CD4-positive, alpha-beta memory T cell (primary cell): ENCODE data around the gene MYOZ1. TPM values are rescaled to one million over a fixed set of nuclear protein-coding genes. Genes with fewer than 3 reads are reported as not detected.
"Not testable (repeated sequence)": the region's sequence is repeated elsewhere in the genome, so short reads cannot be mapped to it uniquely, and the experiment has no call there.

Experiments
- CTCF ChIA-PET: fragments of 350-600 bp; sonication (Branson Sonifier 250); formaldehyde crosslinking; loops from one replicate; lab custom pipeline; 2021; ENCODE audit warnings: inconsistent platforms; ENCODE audit not compliant: partially characterized antibody; lab: Charles Lee
- POLR2A ChIA-PET: fragments of 350-600 bp; sonication (Branson Sonifier 250); formaldehyde crosslinking; loops from one replicate; lab custom pipeline; 2021; ENCODE audit not compliant: partially characterized antibody; lab: Charles Lee
- DNase-seq, 5 donors: peaks; one replicate each; pipeline versions ENCODE4 v3.0.0 to v3.0.0-alpha.2; 2020 to 2022; ENCODE audit warnings: mixed read lengths in 1 of 5
- H3K27ac ChIP-seq: one replicate; pipeline ENCODE4 v1.7.0; 2013; ENCODE audit warnings: low read depth, low read length
- H3K27me3 ChIP-seq: 2 replicates; pipeline ENCODE4 v1.7.0; 2013; ENCODE audit warnings: mild to moderate bottlenecking, low read length, moderate library complexity; ENCODE audit not compliant: insufficient read depth
- H3K36me3 ChIP-seq: 2 replicates; pipeline ENCODE4 v1.7.0; 2013; ENCODE audit warnings: mild to moderate bottlenecking, low read length, moderate library complexity; ENCODE audit not compliant: insufficient read depth
- H3K4me1 ChIP-seq: 2 replicates; pipeline ENCODE4 v1.7.0; 2013; ENCODE audit warnings: mild to moderate bottlenecking, low read length, moderate library complexity; ENCODE audit not compliant: insufficient read depth
- H3K4me3 ChIP-seq, 2 donors: one replicate each; pipeline ENCODE4 v1.7.0; 2013; ENCODE audit warnings: low read length in 2 of 2, mild to moderate bottlenecking in 1 of 2
- H3K9me3 ChIP-seq, 2 donors: one replicate each; pipeline ENCODE4 v1.7.0; 2013; ENCODE audit warnings: low read length in 2 of 2, control low read depth in 1 of 2; ENCODE audit not compliant: control insufficient read depth in 1 of 2
- H3K27ac Mint-ChIP-seq, 7 donors: one replicate each; pipeline ENCODE4 v1.8.0; 2020 to 2021; ENCODE audit warnings: mixed read lengths in 7 of 7, mild to moderate bottlenecking in 6 of 7, inconsistent platforms in 3 of 7, moderate library complexity in 3 of 7
- H3K27me3 Mint-ChIP-seq, 2 donors: one replicate each; pipeline ENCODE4 v1.8.0; 2020 to 2021; ENCODE audit warnings: mixed read lengths in 2 of 2
- H3K36me3 Mint-ChIP-seq, 2 donors: one replicate each; pipeline ENCODE4 v1.8.0; 2020 to 2021; ENCODE audit warnings: mixed read lengths in 2 of 2, inconsistent platforms in 1 of 2, mild to moderate bottlenecking in 1 of 2
- H3K4me1 Mint-ChIP-seq, 4 donors: one replicate each; pipeline ENCODE4 v1.8.0; 2020 to 2021; ENCODE audit warnings: mixed read lengths in 4 of 4, mild to moderate bottlenecking in 1 of 4
- H3K4me3 Mint-ChIP-seq, 8 donors: one replicate each; pipeline ENCODE4 v1.8.0; 2020 to 2021; ENCODE audit warnings: mixed read lengths in 8 of 8, mild to moderate bottlenecking in 7 of 8, moderate library complexity in 6 of 8, inconsistent platforms in 3 of 8
- H3K9me3 Mint-ChIP-seq, 8 donors: one replicate each; pipeline ENCODE4 v1.8.0; 2020 to 2021; ENCODE audit warnings: mixed read lengths in 8 of 8, mild to moderate bottlenecking in 5 of 8, inconsistent platforms in 3 of 8, moderate library complexity in 1 of 8
- intact Hi-C: fragments of 100-400 bp; cut with micrococcal nuclease; formaldehyde crosslinking; loops from one replicate; pipeline ENCODE4 v1.15.1; 2023
- polyA plus RNA-seq, 2 donors: library from polyadenylated mRNA; unstranded; fragments of 300-500 nt; fragmentation: Illumina TruSeq; gene quantifications; one replicate each; pipeline ENCODE4 v1.2.3, GENCODE V29; 2021
- total RNA-seq, 2 experiments: library from RNA; stranded (reverse); gene quantifications; one replicate each; pipeline ENCODE4 v1.2.3, GENCODE V29; 2021

The MYOZ1 gene
- total and polyA plus RNA-seq, 4 experiments from 2014 or later = not detected

DNA sequence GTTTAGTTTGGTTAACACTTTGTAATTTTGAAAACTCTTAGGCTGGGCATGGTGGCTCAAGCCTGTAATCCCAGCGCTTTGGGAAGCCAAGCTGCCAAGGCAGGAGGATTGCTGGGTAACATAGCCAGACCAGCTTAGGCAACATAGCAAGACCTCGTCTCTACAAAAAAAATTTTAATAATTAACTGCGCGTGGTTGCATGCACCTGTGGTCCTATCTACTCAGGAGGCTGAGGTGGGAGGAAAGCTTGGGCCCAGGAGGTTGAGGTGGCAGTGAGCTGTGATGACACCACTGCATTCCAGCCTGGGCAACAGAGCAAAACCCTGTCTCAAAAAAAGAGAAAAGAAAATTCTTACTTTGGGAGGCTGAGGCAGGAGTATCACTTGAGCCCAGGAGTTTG lies 18.2 kb downstream of the MYOZ1 start:
- no peak for DNase-seq
- Mint-ChIP-seq H3K9me3 (no peaks in the 10 kb centered on the region), H3K4me1 (peaks cover 5 to 26% (median 16%) of the 10 kb centered on the region in 4 donors), H3K36me3 (no peaks in the 10 kb centered on the region), H3K4me3 (no peak overlapping the region), H3K27ac (no peak overlapping the region), H3K27me3 (no peaks in the 10 kb centered on the region)
- intact Hi-C loops = loop anchor here (10.0 kb wide), 1 partner anchor 528 kb away; the partner anchor contains the start of gene P4HA1
- Histone ChIP-seq H3K9me3 (no peaks in the 10 kb centered on the region), H3K36me3 (no peaks in the 10 kb centered on the region), H3K4me1 (peaks cover 16% of the 10 kb centered on the region), H3K4me3 (no peak overlapping the region), H3K27ac (no peak overlapping the region), H3K27me3 (no peaks in the 10 kb centered on the region)
- ChIA-PET CTCF (interaction anchor here (1.0 kb wide), 1 partner anchor 8 kb away, joined by 3 read pairs; no protein-coding TSS in a partner anchor), POLR2A (no interaction called here)

DNA sequence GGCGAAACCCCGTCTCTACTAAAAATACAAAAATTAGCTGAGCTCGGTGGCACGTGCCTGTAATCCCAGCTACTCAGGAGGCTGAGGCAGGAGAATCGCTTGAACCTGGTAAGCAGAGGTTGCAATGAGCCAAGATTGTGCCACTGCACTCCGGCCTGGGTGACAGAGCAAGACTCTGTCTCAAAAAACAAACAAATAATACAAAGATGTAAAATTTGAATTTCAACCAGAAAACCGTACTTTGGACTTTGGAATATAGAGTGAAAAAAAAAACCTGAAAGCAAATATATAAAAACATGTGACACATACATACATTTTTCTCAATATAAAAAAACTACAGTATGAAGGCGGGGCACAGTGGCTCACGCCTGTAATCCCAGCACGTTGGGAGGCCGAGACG lies 20.3 kb downstream of the MYOZ1 start:
- intact Hi-C loops = loop anchor here (10.0 kb wide), 1 partner anchor 526 kb away; the partner anchor contains the start of gene P4HA1
- H3K36me3 ChIP-seq, POLR2A ChIA-PET, H3K4me3 Mint-ChIP-seq, H3K27ac ChIP-seq, CTCF ChIA-PET, H3K27ac Mint-ChIP-seq, H3K36me3 Mint-ChIP-seq, H3K9me3 Mint-ChIP-seq, H3K4me1 ChIP-seq, H3K27me3 ChIP-seq, H3K4me3 ChIP-seq, H3K27me3 Mint-ChIP-seq, H3K9me3 ChIP-seq, DNase-seq: not testable (repeated sequence)
- peaks cover 1 to 13% (median 7%) of the 10 kb centered on the region in 4 donors for H3K4me1 Mint-ChIP-seq

DNA sequence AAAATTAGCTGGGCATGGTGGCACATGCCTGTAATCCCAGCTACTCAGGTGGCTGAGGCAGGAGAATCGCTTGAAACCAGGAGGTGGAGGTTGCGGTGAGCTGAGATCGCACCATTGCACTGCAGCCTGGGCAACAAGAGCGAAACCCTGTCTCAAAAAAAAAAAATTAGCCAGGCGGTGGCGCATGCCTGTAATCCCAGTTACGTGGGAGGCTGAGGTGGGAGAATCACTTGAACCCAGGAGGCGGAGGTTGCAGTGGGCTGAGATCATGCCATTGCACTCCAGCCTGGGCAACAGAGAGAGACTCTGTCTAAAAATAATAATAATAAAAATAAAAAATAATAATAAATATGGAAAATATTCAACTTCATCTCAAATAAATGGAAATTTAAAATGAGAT lies 24.1 kb downstream of the MYOZ1 start:
- intact Hi-C loops, H3K27me3 Mint-ChIP-seq, POLR2A ChIA-PET, H3K4me3 ChIP-seq, H3K27me3 ChIP-seq, H3K4me1 ChIP-seq, H3K27ac Mint-ChIP-seq, H3K36me3 ChIP-seq, H3K36me3 Mint-ChIP-seq, DNase-seq, H3K9me3 ChIP-seq, H3K4me1 Mint-ChIP-seq, H3K27ac ChIP-seq, H3K4me3 Mint-ChIP-seq, H3K9me3 Mint-ChIP-seq: not testable (repeated sequence)
- CTCF ChIA-PET = interaction anchor here (1.6 kb wide), 1 partner anchor 26 kb away, joined by 4 read pairs; no protein-coding TSS in a partner anchor

DNA sequence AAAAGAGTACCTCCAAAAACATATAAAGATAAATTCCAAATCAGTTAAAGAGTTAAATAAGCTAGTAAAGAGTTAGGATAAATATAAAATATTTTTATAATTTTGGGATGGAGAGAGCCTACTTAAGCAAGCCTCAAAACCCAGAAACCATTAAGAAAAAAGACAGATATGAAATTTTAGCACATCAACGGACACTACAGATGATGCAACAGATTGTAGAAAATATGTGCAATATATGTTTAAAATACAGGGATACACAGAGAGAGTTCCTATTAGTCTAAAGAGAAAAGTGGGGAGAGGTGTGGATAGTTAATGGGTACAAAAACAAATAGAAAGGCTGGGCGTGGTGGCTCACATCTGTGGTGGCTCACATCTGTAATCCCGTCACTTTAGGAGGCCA lies 26.6 kb downstream of the MYOZ1 start:
- POLR2A ChIA-PET = no interaction called here
- no peaks in the 10 kb centered on the region for H3K4me1 Mint-ChIP-seq
- intact Hi-C loops = no loop called here

DNA sequence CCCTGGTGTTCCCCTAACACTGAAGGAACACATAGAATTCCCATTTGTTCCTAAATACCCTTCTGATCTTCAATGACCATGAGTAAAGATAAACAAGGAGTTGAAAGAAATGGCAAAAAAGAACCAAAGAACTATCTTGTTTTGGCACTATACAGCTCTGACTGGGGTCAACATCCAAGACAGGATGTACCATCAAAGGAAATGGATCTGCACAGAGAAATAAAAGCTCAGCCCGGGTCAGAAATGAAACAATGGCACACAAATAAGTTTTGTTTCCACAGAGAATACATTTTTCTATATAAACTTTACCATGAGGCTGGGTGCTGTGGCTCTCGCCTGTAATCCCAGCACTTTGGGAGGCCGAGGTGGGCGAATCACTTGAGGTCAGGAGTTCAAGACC lies 32.2 kb downstream of the MYOZ1 start:
- H3K4me3 ChIP-seq = no peak overlapping the region
- Mint-ChIP-seq H3K4me3 (no peak overlapping the region), H3K9me3 (peaks cover 0 to 1% (median 0%) of the 10 kb centered on the region in 8 donors), H3K27me3 (no peaks in the 10 kb centered on the region), H3K36me3 (no peaks in the 10 kb centered on the region), H3K4me1 (no peaks in the 10 kb centered on the region), H3K27ac (no peak overlapping the region)
- intact Hi-C loops = no loop called here
- H3K9me3 ChIP-seq = no peaks in the 10 kb centered on the region
- POLR2A ChIA-PET = no interaction called here
- H3K36me3 ChIP-seq = no peaks in the 10 kb centered on the region
- H3K27ac ChIP-seq = no peak overlapping the region
- CTCF ChIA-PET = no interaction called here
- no peak for DNase-seq
- no peaks in the 10 kb centered on the region for H3K27me3 ChIP-seq
- no peaks in the 10 kb centered on the region for H3K4me1 ChIP-seq

More for the DNA sequence above, 26.6 kb downstream of the MYOZ1 start:
- Histone ChIP-seq H3K4me3 (no peak overlapping the region), H3K4me1 (no peaks in the 10 kb centered on the region), H3K36me3 (no peaks in the 10 kb centered on the region), H3K27ac (no peak overlapping the region), H3K9me3 (no peaks in the 10 kb centered on the region), H3K27me3 (no peaks in the 10 kb centered on the region)
- Mint-ChIP-seq H3K27me3 (no peaks in the 10 kb centered on the region), H3K4me3 (no peak overlapping the region), H3K27ac (peak overlapping the region in 1 of 7 donors; percentile 10), H3K36me3 (no peaks in the 10 kb centered on the region), H3K9me3 (no peaks in the 10 kb centered on the region)
- CTCF ChIA-PET = interaction anchor here (2.3 kb wide), 1 partner anchor 29 kb away, joined by 9 read pairs; no protein-coding TSS in a partner anchor
- no peak for DNase-seq

DNA sequence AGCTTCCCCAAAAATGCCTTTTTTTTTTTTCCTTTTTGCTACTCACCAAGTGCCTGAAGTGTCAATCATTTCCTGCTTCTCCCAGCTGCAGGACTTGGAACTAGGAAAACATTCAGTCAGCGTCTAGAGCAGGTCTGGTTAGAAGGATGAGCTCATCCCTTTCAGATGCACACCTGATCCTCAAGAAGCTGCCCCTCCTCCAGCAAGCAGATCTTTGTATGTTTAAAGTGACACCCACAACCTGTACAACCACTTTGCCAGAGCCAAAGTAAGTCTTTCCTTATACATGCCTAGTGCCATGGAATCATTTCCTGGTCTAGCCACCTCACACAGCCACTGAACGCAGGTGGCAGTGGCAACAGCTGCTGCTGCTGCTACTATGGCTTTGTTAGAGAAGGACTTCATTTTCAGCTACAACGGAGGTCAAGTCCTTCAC lies 39.8 kb downstream of the MYOZ1 start:
- Histone ChIP-seq H3K4me1 (no peaks in the 10 kb centered on the region), H3K4me3 (no peak overlapping the region), H3K27ac (no peak overlapping the region), H3K27me3 (no peaks in the 10 kb centered on the region), H3K9me3 (no peaks in the 10 kb centered on the region), H3K36me3 (no peaks in the 10 kb centered on the region)
- intact Hi-C loops = no loop called here
- Mint-ChIP-seq H3K27me3 (no peaks in the 10 kb centered on the region), H3K36me3 (no peaks in the 10 kb centered on the region), H3K4me1 (no peaks in the 10 kb centered on the region), H3K4me3 (no peak overlapping the region), H3K27ac (no peak overlapping the region), H3K9me3 (peaks cover 0 to 1% (median 0%) of the 10 kb centered on the region in 8 donors)
- CTCF ChIA-PET = interaction anchor here (1.1 to 1.4 kb wide), 3 partner anchors 9 to 72 kb away, joined by 4 to 5 read pairs (median 4); no protein-coding TSS in a partner anchor
- POLR2A ChIA-PET = interaction anchor here (0.6 to 1.1 kb wide), 2 partner anchors 15 to 24 kb away, joined by 3 to 5 read pairs; no protein-coding TSS in a partner anchor
- DNase-seq = no peak

DNA sequence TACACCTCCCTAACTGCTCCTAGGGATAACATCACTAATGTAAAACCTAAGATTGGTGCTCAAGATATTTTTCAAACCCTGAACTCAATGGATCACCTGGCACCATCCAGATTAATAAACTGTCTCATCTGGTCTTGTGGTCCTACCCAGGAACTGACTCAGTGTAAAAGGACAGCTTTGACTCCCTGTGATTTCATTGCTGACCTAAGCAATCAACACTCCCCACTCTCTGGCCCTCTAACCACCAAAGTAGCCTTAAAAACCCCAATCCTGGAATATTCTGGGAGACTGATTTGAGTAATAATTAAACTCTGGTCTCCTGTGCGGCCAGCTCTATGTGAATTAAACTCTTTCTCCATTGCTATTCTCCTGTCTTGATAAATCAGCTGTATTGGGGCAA lies 43.9 kb downstream of the MYOZ1 start:
- ChIA-PET CTCF (no interaction called here), POLR2A (no interaction called here)
- Histone ChIP-seq H3K9me3 (no peaks in the 10 kb centered on the region), H3K4me3 (no peak overlapping the region), H3K27me3 (no peaks in the 10 kb centered on the region), H3K4me1 (peaks cover under 1% of the 10 kb centered on the region), H3K36me3 (no peaks in the 10 kb centered on the region), H3K27ac (no peak overlapping the region)
- H3K9me3 Mint-ChIP-seq = no peaks in the 10 kb centered on the region
- no peak for DNase-seq
- H3K27me3 Mint-ChIP-seq = no peaks in the 10 kb centered on the region
- intact Hi-C loops = no loop called here
- no peak overlapping the region for H3K4me3 Mint-ChIP-seq
- peaks cover 0 to 6% (median 4%) of the 10 kb centered on the region in 4 donors for H3K4me1 Mint-ChIP-seq
- H3K36me3 Mint-ChIP-seq = no peaks in the 10 kb centered on the region
- H3K27ac Mint-ChIP-seq = no peak overlapping the region
